Cardiac muscle cell (in vitro differentiated cells and primary cell): ENCODE data around the gene GSS. TPM values are rescaled to one million over a fixed set of nuclear protein-coding genes. Genes with fewer than 3 reads are reported as not detected.

Source experiments
- DNase-seq, 2 donors: peaks; one replicate each; pipeline versions ENCODE4 v3.0.0 to v3.0.0-alpha.2; 2010 to 2017; ENCODE audit warnings: low read depth in 1 of 2, low spot score in 1 of 2
- H3K27ac ChIP-seq: fragments of 200-600 bp; sonication (generic); 2 replicates; pipeline ENCODE4 v1.5.1; 2016
- H3K27me3 ChIP-seq: fragments of 200-600 bp; sonication (generic); 2 replicates; pipeline ENCODE4 v1.6.0; 2016; ENCODE audit warnings: control low read depth
- H3K36me3 ChIP-seq: fragments of 200-600 bp; sonication (generic); 2 replicates; pipeline ENCODE4 v1.5.1; 2016; ENCODE audit warnings: control low read depth
- H3K4me1 ChIP-seq: fragments of 200-600 bp; sonication (generic); 2 replicates; pipeline ENCODE4 v1.8.1; 2017; ENCODE audit warnings: low read depth, mild to moderate bottlenecking, mixed run types
- H3K4me3 ChIP-seq: fragments of 200-600 bp; sonication (generic); 2 replicates; pipeline ENCODE4 v1.5.1; 2016; ENCODE audit warnings: mild to moderate bottlenecking
- H3K9me3 ChIP-seq: fragments of 200-600 bp; sonication (generic); 2 replicates; pipeline ENCODE4 v1.5.1; 2017; ENCODE audit warnings: low read depth, mild to moderate bottlenecking, control low read depth
- polyA plus RNA-seq: library from polyadenylated mRNA; unstranded; fragments of >200 nt; fragmentation: Nextera tagmentation; extraction: Ambion mirVana; gene quantifications from 2 replicates; pipeline ENCODE4 v1.2.1, GENCODE V29; 2016
- total RNA-seq: library from RNA; depleted of rRNA; stranded (reverse); fragments of >200 nt; gene quantifications from 2 replicates; pipeline ENCODE4 v1.2.3, GENCODE V29; 2016
- TF ChIP-seq, protein P1 (sequence below): IDR thresholded peaks from 2 replicates; pipeline ENCODE4 v1.5.1; 2012; ENCODE audit warnings: low read depth, mild to moderate bottlenecking, low read length

Gene GSS
- total and polyA plus RNA-seq, 2 experiments from 2014 or later, result 59.9 to 69.5 TPM

DNA sequence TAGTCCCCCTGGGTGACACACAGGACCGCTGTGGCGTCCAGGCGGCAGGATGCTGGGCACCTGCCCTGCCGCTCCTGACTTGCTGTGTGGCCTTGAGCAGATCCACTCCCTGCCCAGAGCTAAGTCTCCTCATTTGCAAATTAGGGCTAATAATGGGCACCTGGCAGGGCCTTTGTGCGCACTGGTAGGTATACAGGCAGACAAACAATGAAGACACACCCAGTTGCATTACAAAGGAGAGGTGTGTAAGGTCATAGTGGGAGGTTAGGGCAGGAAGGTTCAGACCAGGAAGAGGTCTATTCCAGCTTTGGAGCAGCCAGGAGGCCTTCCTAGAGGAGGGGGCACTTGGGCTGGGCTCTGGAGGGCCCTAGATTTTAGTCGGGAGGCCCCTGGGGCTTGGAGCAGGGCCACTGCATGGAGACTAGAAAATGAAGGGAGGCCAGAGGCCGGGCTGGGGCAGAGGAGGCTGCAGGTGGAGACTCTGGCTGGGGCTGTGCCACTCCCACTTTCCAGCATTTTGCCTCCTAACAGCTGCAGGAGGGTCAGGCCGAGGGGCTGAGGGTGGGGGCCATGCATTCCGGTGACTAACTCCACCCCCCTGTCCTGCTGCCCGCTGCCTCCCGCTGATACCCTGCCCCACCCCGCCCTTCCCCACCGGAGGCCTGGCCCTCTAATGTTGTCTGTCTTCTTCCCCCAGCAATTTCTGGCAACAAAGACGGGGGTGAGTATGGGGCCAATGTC, 28.6 kb upstream of the GSS start:
- Histone ChIP-seq H3K27ac (no peak overlapping the region), H3K4me3 (no peak overlapping the region), H3K27me3 (no peaks in the 10 kb centered on the region), H3K4me1 (peaks cover 11% of the 10 kb centered on the region), H3K36me3 (peaks cover 7% of the 10 kb centered on the region), H3K9me3 (no peaks in the 10 kb centered on the region)
- TF ChIP-seq, protein P1, sequence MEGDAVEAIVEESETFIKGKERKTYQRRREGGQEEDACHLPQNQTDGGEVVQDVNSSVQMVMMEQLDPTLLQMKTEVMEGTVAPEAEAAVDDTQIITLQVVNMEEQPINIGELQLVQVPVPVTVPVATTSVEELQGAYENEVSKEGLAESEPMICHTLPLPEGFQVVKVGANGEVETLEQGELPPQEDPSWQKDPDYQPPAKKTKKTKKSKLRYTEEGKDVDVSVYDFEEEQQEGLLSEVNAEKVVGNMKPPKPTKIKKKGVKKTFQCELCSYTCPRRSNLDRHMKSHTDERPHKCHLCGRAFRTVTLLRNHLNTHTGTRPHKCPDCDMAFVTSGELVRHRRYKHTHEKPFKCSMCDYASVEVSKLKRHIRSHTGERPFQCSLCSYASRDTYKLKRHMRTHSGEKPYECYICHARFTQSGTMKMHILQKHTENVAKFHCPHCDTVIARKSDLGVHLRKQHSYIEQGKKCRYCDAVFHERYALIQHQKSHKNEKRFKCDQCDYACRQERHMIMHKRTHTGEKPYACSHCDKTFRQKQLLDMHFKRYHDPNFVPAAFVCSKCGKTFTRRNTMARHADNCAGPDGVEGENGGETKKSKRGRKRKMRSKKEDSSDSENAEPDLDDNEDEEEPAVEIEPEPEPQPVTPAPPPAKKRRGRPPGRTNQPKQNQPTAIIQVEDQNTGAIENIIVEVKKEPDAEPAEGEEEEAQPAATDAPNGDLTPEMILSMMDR, result no peak
- no peak for DNase-seq

DNA sequence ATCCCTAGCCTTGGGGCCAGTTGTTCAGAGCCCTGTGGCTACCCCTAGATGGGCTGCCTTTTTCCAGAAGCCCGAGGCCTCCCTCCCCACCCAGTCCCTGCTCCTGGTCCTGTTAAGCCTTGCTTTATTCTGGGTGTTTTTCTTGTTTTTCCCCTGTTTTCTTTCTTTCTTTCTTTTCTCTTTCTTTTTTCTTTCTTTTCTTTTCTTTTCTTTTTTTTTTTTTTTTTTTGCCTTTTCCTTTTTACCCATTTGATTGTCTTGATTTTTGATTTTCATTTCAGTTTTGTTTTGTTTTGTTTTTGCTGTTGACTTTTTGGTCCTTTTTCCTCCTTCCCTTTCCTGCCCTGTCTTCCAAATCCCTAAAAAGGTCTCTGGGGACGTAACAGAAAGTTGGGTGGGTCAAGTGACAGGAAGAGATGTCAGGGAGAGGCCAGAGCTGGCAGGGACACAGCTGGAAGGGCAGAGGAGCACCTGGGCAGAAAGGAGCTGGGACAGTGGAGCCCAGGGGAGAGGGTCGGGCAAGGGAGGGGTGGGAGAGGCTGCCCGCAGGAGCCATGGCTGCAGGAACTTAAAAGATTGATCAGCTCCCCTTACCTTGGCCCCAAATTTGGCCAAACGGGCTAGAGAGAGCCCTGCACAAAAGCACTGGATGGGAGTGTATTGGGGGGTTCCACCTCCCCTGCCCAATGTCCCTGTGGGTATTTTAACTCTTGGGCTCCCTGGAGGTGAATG, 27.6 kb upstream of the GSS start:
- Histone ChIP-seq H3K9me3 (no peaks in the 10 kb centered on the region), H3K4me3 (no peak overlapping the region), H3K4me1 (peaks cover 20% of the 10 kb centered on the region), H3K27ac (no peak overlapping the region), H3K36me3 (peaks cover 4% of the 10 kb centered on the region), H3K27me3 (no peaks in the 10 kb centered on the region)
- no peak for DNase-seq
- TF ChIP-seq, protein P1, result no peak

GRCh38 chr20:34982270-34983088, 26.9 kb upstream of the GSS start:
- Histone ChIP-seq H3K36me3 (peaks cover 4% of the 10 kb centered on the region), H3K27ac (no peak overlapping the region), H3K27me3 (no peaks in the 10 kb centered on the region), H3K9me3 (no peaks in the 10 kb centered on the region), H3K4me1 (peaks cover 28% of the 10 kb centered on the region), H3K4me3 (no peak overlapping the region)
- TF ChIP-seq, protein P1, result no peak
- DNase-seq, result no peak

DNA sequence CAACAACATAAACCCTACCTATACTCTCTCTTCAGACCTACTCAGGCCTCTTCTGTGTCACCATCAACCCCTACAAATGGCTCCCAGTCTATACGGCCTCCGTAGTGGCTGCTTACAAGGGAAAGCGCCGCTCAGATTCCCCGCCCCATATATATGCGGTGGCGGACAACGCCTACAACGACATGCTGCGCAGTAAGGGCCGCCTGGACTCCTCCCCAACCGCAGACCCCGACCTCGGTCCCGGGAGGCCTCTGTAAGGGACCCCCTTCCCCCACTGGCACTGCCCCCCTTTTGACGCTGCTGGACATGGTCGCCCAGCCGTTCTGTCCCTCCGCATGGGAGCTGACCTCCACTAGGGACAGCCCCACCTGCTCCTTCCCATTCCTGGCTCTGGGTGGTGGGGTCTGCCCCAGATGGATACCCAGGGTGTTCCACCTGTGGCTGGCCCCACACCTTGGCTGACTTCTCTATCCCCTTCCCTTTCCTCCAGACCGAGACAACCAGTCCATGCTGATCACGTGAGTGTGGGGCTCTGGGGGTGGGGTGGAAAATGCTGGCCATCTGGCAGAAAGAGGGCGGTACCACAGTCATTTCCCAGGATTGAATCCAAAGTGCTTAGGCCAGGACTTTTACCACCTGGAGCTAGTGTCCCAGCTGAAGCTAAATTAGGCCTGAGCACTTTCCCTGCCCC, 25.1 kb upstream of the GSS start:
- H3K27ac ChIP-seq, result peak overlapping the region; percentile 39
- H3K9me3 ChIP-seq, result no peaks in the 10 kb centered on the region
- H3K36me3 ChIP-seq, result peaks cover 4% of the 10 kb centered on the region
- TF ChIP-seq, protein P1, result no peak
- H3K4me1 ChIP-seq, result peaks cover 44% of the 10 kb centered on the region
- no peaks in the 10 kb centered on the region for H3K27me3 ChIP-seq
- DNase-seq, result peak in 1 of 2 donors; percentile 18
- no peak overlapping the region for H3K4me3 ChIP-seq
